H9 (cell line): ENCODE data around the gene TCN2. TPM values are rescaled to one million over a fixed set of nuclear protein-coding genes. Genes with fewer than 3 reads are reported as not detected.

Experiments used
- DNase-seq: peaks from one replicate; pipeline ENCODE4 v3.0.0-alpha.2; 2017
- H2AFZ ChIP-seq: one replicate; pipeline ENCODE4 v1.6.1; 2013; ENCODE audit warnings: mild to moderate bottlenecking, low read length, control low read depth, moderate library complexity
- H2AK5ac ChIP-seq: 2 replicates; pipeline ENCODE4 v1.6.1; 2013; ENCODE audit warnings: low read length, control low read depth, mixed read lengths; ENCODE audit not compliant: insufficient read length
- H2BK120ac ChIP-seq: one replicate; pipeline ENCODE4 v1.6.1; 2013; ENCODE audit warnings: low read depth, mild to moderate bottlenecking, low read length, control low read depth, inconsistent platforms; ENCODE audit not compliant: poor library complexity, severe bottlenecking
- H2BK12ac ChIP-seq: 2 replicates; pipeline ENCODE4 v1.6.1; 2013; ENCODE audit warnings: low read length, control low read depth, mixed read lengths, low read depth; ENCODE audit not compliant: insufficient read length
- H2BK15ac ChIP-seq: 2 replicates; pipeline ENCODE4 v1.6.1; 2013; ENCODE audit warnings: low read depth, low read length, control low read depth
- H2BK20ac ChIP-seq: one replicate; pipeline ENCODE4 v1.6.1; 2013; ENCODE audit warnings: low read depth, mild to moderate bottlenecking, low read length, control low read depth, inconsistent platforms; ENCODE audit not compliant: poor library complexity, severe bottlenecking
- H2BK5ac ChIP-seq: 2 replicates; pipeline ENCODE4 v1.6.1; 2013; ENCODE audit warnings: low read length, control low read depth, mixed read lengths; ENCODE audit not compliant: insufficient read length
- H3K14ac ChIP-seq: 2 replicates; pipeline ENCODE4 v1.6.1; 2013; ENCODE audit warnings: low read length, control low read depth; ENCODE audit not compliant: insufficient read depth
- H3K18ac ChIP-seq: 2 replicates; pipeline ENCODE4 v1.6.1; 2013; ENCODE audit warnings: low read depth, mild to moderate bottlenecking, mixed read lengths, low read length, control low read depth; ENCODE audit not compliant: insufficient read length
- H3K23ac ChIP-seq: 2 replicates; pipeline ENCODE4 v1.6.1; 2013; ENCODE audit warnings: low read length, control low read depth, mixed read lengths, low read depth; ENCODE audit not compliant: insufficient read length
- H3K23me2 ChIP-seq: 2 replicates; pipeline ENCODE4 v1.6.1; 2013; ENCODE audit warnings: low read depth, mild to moderate bottlenecking, mixed read lengths, low read length, control low read depth; ENCODE audit not compliant: insufficient read length, poor library complexity, severe bottlenecking
- H3K27ac ChIP-seq: 2 replicates; pipeline ENCODE4 v1.5.1; 2013; ENCODE audit warnings: low read length, control low read depth, mixed read lengths, low read depth; ENCODE audit not compliant: insufficient read length
- H3K27me3 ChIP-seq: 2 replicates; pipeline ENCODE4 v1.6.1; 2013; ENCODE audit warnings: low read length, control low read depth, inconsistent platforms; ENCODE audit not compliant: insufficient read depth
- H3K4ac ChIP-seq: 2 replicates; pipeline ENCODE4 v1.6.1; 2013; ENCODE audit warnings: low read depth, mild to moderate bottlenecking, control low read depth, inconsistent platforms, low read length, moderate library complexity
- H3K4me1 ChIP-seq: 2 replicates; pipeline ENCODE4 v1.6.1; 2013; ENCODE audit warnings: low read length, control low read depth, inconsistent platforms; ENCODE audit not compliant: insufficient read depth
- H3K4me2 ChIP-seq: 2 replicates; pipeline ENCODE4 v1.6.1; 2013; ENCODE audit warnings: low read length, control low read depth, mixed read lengths; ENCODE audit not compliant: insufficient read length, insufficient read depth
- H3K56ac ChIP-seq: 2 replicates; pipeline ENCODE4 v1.6.1; 2013; ENCODE audit warnings: low read depth, mild to moderate bottlenecking, mixed read lengths, low read length, control low read depth; ENCODE audit not compliant: insufficient read length
- H3K79me1 ChIP-seq: 2 replicates; pipeline ENCODE4 v1.6.1; 2013; ENCODE audit warnings: low read depth, mild to moderate bottlenecking, moderate library complexity, low read length, control low read depth, inconsistent platforms; ENCODE audit not compliant: insufficient read depth, poor library complexity, severe bottlenecking
- H3K79me2 ChIP-seq: 2 replicates; pipeline ENCODE4 v1.6.1; 2013; ENCODE audit warnings: low read length, control low read depth, inconsistent platforms; ENCODE audit not compliant: insufficient read depth
- H3K9ac ChIP-seq: 2 replicates; pipeline ENCODE4 v1.6.1; 2013; ENCODE audit warnings: low read length, control low read depth, mixed read lengths; ENCODE audit not compliant: insufficient read length; ENCODE audit errors: extremely low read depth
- H3K9me3 ChIP-seq: one replicate; pipeline ENCODE4 v1.6.1; 2013; ENCODE audit warnings: low read depth, low read length, inconsistent platforms; ENCODE audit not compliant: control insufficient read depth
- H3T11ph ChIP-seq: one replicate; pipeline ENCODE4 v1.6.1; 2013; ENCODE audit warnings: mild to moderate bottlenecking, low read length, control low read depth, inconsistent platforms
- H4K20me1 ChIP-seq: one replicate; pipeline ENCODE4 v1.6.1; 2013; ENCODE audit not compliant: control insufficient read depth, insufficient read length, insufficient read depth
- H4K5ac ChIP-seq: 2 replicates; pipeline ENCODE4 v1.6.1; 2013; ENCODE audit warnings: low read depth, mild to moderate bottlenecking, mixed read lengths, low read length, control low read depth; ENCODE audit not compliant: insufficient read length
- H4K8ac ChIP-seq: replicated peaks from 2 replicates; pipeline ENCODE4 v1.6.1; 2013; ENCODE audit warnings: low read length, control low read depth, mixed read lengths, low read depth; ENCODE audit not compliant: insufficient read length
- H4K91ac ChIP-seq: 2 replicates; pipeline ENCODE4 v1.6.1; 2013; ENCODE audit warnings: low read depth, mild to moderate bottlenecking, moderate library complexity, mixed read lengths, low read length, control low read depth; ENCODE audit not compliant: insufficient read length
- H3K27ac Mint-ChIP-seq, 3 experiments: 2 replicates in 2 of 3; 3 replicates in 1 of 3; pipeline ENCODE4 v1.8.0; 2020 to 2021; ENCODE audit warnings: mixed read lengths in 3 of 3, mild to moderate bottlenecking in 1 of 3, moderate library complexity in 1 of 3
- H3K27me3 Mint-ChIP-seq: 2 replicates; pipeline ENCODE4 v1.8.0; 2021; ENCODE audit warnings: low read depth, mild to moderate bottlenecking, moderate library complexity, mixed read lengths
- H3K36me3 Mint-ChIP-seq, 3 experiments: 2 replicates in 2 of 3; 3 replicates in 1 of 3; pipeline ENCODE4 v1.8.0; 2020 to 2021; ENCODE audit warnings: low read depth in 3 of 3, mixed read lengths in 3 of 3; ENCODE audit not compliant: insufficient read depth in 1 of 3
- H3K4me1 Mint-ChIP-seq, 2 experiments: 2 replicates each; pipeline ENCODE4 v1.8.0; 2020; ENCODE audit warnings: mixed read lengths in 2 of 2
- H3K4me3 Mint-ChIP-seq, 2 experiments: 2 replicates in 1 of 2; 3 replicates in 1 of 2; pipeline ENCODE4 v1.8.0; 2020 to 2021; ENCODE audit warnings: mild to moderate bottlenecking in 2 of 2, mixed read lengths in 2 of 2, moderate library complexity in 1 of 2
- H3K9me3 Mint-ChIP-seq, 2 experiments: 2 replicates in 1 of 2; 3 replicates in 1 of 2; pipeline ENCODE4 v1.8.0; 2020; ENCODE audit warnings: mild to moderate bottlenecking in 2 of 2, mixed read lengths in 2 of 2, moderate library complexity in 1 of 2
- WGBS: extraction: QIAGEN DNeasy Blood & Tissue Kit; methylation state at CpG from one replicate; pipeline ENCODE4 v1.1.7; 2013; ENCODE audit warnings: missing lambda C conversion rate, low lambda C conversion rate, mixed read lengths; ENCODE audit not compliant: insufficient read length; ENCODE audit errors: extremely low coverage; 5-methylcytosine and 5-hydroxymethylcytosine counted together
- total RNA-seq: library from RNA; stranded (reverse); gene quantifications from 2 replicates; pipeline ENCODE4 v1.2.1, GENCODE V29; 2021
- TF ChIP-seq, protein P1 (sequence below): fragments of 200-600 bp; sonication (generic); conservative IDR thresholded peaks from 3 replicates; pipeline ENCODE4 v1.8.0; 2021; ENCODE audit warnings: antibody characterized with exemption, mild to moderate bottlenecking

TCN2 gene
- total RNA-seq, 1 experiment from 2014 or later, result 42.2 TPM

DNA sequence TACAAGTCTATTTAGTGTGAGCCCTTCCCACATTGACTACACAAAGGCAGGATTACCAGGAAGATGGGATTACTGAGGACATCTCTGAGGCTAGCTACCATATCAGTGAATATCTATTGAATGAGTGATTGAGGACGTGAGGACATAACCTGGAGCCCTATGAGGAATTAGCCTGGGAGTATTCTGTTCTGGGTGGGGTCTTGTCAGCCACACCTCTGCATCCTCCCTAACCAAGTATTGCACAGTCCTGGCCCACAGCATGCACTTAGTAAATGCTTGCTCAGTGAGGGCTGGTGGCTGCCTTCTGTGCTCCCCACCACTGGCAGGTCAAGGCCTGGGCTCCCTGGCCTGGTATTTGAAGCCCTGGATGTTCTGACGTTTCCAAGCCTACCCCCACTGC lies 45.9 kb downstream of the TCN2 start:
- Histone ChIP-seq H2BK12ac (no peak overlapping the region), H3K14ac (no peak overlapping the region), H3K9me3 (no peaks in the 10 kb centered on the region), H2BK20ac (no peak overlapping the region), H4K20me1 (no peaks in the 10 kb centered on the region), H2AK5ac (no peak overlapping the region), H3K27me3 (no peaks in the 10 kb centered on the region), H2BK120ac (no peak overlapping the region), H3T11ph (no peak overlapping the region), H3K23ac (no peak overlapping the region), H3K9ac (no peak overlapping the region), H3K79me1 (no peaks in the 10 kb centered on the region), H2AFZ (no peak overlapping the region), H3K18ac (no peak overlapping the region), H3K4me1 (peaks cover 4% of the 10 kb centered on the region; the same call in 1 of the 2 replicates), H3K4ac (no peak overlapping the region), H2BK15ac (no peak overlapping the region), H4K5ac (no peak overlapping the region), H3K27ac (no peak overlapping the region), H3K23me2 (no peaks in the 10 kb centered on the region), H4K8ac (no peak overlapping the region), H2BK5ac (no peak overlapping the region), H3K4me2 (no peak overlapping the region), H3K56ac (no peak overlapping the region), H3K79me2 (no peaks in the 10 kb centered on the region), H4K91ac (no peak overlapping the region)
- H3K27ac Mint-ChIP-seq, result no peak overlapping the region
- no CpG with 5 or more reads among the region's 2 CpGs for WGBS
- no peak overlapping the region for H3K4me3 Mint-ChIP-seq
- peaks cover 38 to 40% of the 10 kb centered on the region in 2 experiments for H3K4me1 Mint-ChIP-seq
- no peak for DNase-seq
- H3K9me3 Mint-ChIP-seq, result no peaks in the 10 kb centered on the region
- TF ChIP-seq, protein P1, sequence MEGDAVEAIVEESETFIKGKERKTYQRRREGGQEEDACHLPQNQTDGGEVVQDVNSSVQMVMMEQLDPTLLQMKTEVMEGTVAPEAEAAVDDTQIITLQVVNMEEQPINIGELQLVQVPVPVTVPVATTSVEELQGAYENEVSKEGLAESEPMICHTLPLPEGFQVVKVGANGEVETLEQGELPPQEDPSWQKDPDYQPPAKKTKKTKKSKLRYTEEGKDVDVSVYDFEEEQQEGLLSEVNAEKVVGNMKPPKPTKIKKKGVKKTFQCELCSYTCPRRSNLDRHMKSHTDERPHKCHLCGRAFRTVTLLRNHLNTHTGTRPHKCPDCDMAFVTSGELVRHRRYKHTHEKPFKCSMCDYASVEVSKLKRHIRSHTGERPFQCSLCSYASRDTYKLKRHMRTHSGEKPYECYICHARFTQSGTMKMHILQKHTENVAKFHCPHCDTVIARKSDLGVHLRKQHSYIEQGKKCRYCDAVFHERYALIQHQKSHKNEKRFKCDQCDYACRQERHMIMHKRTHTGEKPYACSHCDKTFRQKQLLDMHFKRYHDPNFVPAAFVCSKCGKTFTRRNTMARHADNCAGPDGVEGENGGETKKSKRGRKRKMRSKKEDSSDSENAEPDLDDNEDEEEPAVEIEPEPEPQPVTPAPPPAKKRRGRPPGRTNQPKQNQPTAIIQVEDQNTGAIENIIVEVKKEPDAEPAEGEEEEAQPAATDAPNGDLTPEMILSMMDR, result no peak
- H3K36me3 Mint-ChIP-seq, result peaks cover 5 to 15% (median 6%) of the 10 kb centered on the region in 3 experiments; a peak in 6 of 7 replicates
- no peaks in the 10 kb centered on the region; the same call in 1 of the 2 replicates for H3K27me3 Mint-ChIP-seq
